ENCODE data around the gene DCLRE1B.

DCLRE1B gene

DNA sequence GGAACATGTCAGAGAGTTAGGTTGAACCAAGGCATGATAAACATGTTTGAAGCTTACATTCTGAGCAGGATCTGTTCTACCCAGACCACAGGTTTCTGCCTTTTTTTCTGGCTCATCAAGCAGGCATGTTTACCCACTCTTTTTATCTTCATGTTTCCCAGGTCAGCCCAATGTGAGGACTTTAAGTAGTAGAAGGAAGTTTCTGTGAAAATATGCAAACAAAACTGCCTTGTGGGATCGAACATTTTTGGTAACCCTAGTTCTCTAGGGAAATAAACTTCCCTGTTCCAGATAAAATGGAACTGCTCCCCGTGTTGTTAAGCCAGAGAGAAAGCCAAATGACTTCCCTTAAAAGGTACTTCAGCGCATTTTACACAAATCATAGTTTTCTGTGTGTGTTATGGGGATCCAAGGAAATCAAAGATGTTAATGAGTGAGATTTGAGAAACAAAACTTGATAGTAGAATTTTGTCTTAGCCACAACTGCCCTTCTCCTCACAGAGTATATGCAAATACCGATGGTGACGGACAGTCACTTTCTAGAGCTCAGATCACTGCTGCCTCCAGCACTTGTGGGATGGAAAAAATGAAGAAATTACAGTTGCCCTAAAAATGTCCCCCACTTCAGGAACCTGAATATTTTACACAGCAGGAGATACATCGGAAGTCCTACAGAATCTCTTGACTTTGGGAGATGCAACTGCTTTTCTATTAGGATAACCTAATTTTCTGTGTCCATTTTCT lies 23.2 kb downstream of the DCLRE1B start:
- no peak for DNase-seq (ENCODE audit: low read depth)

DNA sequence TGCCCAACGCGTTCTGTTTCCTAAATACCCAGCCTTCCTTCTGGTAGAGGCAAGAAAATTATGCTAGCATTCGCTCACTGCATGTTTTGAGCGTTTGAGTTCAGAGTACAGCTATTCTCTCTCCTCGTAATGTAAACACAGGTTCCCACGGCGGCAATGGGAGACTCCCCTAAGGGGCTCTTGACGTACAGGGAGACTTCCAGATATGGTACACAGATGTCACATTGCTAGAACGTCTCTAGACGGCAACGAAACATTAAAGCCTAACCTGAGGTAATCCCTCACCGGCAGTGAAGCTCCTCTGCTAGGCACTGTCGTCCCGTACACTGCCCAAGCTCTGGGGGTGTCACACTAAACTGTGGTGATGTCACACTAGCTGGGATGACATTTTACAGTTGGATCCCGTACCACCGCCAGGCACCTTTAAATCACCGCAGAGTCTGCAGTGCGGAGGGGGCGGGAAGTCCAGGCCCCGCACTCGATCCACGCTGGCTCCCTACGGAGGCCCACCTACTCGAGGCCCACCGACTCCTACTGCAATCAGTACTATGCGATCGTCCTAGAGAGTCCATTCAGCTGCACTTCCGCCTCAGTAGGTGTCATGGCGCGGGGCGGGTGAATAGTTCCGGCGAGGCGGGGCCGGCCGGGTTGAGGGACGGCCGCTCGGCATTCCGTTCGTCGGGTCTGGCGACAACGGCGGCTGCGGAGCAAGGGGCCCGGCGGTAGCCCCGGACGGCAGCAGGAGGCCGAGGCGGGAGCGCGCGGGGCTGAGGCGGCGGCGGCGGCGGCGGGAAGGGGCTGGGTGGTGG lies 24.0 kb downstream of the DCLRE1B start, which contains the start of gene HIPK1:
Gene HIPK1 (plus strand): TSS at position 384 of the 809 bp plus-strand sequence.
- DNase-seq (ENCODE audit: low read depth): peak; percentile 60

GRCh38 chr1:113929750-113930498 lies 24.8 kb downstream of the DCLRE1B start:
- no peak for DNase-seq (ENCODE audit: low read depth)

DNA sequence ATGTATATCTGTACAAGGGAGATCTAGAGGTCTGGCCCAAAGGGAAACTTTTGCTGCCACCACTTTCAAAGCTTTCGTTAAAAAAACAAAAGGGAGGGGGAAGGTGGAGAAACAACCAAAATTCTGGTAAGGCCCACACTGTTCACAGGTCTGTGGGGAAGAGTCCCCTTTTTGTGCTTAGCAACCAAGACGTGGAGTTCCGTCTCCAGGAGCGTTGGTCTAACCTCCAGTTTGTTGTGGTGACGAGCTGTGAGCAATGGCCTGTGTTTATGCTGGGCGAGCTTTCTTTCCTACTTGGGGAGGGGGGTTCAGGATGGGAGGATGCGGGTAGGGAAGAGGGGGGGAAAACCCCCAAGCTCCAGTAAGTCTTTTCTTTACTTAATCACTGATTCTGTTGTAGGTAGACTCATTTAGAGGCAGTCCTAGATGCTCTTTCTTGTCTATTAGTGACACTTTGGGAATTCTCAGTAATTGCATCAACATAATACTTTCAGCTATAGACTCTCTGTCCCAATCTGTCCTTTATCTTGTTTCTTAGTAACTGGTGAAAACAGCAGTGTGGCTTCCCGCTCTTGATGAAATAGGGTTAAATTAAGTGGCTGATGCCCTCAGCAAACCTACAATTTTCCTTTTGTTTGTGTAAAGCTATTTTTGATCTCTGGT lies 25.5 kb downstream of the DCLRE1B start:
- peak; percentile 62 for DNase-seq (ENCODE audit: low read depth)

- no peak for DNase-seq (ENCODE audit: low read depth)
These were observed 26.3 kb downstream of the DCLRE1B start for GRCh38 chr1:113931451-113931851.

DNA sequence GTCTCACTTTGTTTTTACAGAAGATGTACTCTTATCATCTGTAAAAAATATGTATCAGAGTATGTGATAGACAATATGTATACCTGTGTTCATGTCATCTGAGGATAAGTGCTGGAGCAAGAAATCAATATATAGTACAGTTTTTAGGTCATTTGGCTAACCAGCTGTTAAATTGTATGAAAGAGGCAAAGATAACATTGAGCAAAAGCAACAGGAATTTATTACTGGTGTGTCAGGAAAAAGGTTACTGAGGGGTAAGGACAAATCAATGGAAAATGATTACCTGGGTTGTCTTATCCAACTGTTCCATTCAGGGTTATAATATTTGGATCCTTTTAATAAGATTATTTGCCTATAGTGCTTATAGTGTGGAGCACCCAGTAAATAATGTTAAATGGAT lies 28.9 kb downstream of the DCLRE1B start:
- DNase-seq (ENCODE audit: low read depth): no peak

GRCh38 chr1:113934511-113935055 lies 29.5 kb downstream of the DCLRE1B start:
- DNase-seq (ENCODE audit: low read depth): no peak

DNA sequence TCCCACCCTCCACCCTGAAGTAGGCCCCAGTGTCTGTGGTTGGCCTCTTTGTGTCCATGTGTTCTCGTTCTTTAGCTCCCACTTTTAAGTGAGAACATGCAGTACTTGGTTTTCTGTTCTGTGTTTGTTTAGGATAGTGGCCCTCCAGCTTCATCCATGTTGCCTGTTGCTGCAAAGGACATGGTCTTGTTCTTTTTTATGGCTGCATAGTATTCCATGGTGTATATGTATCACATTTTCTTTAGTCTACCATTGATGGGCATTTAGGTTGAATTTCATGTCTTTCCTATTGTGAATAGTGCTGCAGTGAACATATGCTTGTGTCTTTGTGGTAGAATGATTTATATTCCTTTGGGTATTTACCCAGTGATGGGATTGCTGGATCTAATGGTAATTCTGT lies 30.1 kb downstream of the DCLRE1B start:
- no peak for DNase-seq (ENCODE audit: low read depth)

- DNase-seq (ENCODE audit: low read depth): no peak
These were observed 30.8 kb downstream of the DCLRE1B start for GRCh38 chr1:113935970-113936369.

GRCh38 chr1:113937146-113937545 lies 32.0 kb downstream of the DCLRE1B start:
- no peak for DNase-seq (ENCODE audit: low read depth)

- DNase-seq (ENCODE audit: low read depth): no peak
These were observed 33.1 kb downstream of the DCLRE1B start for GRCh38 chr1:113938192-113938591.

GRCh38 chr1:113940365-113941244 lies 35.5 kb downstream of the DCLRE1B start:
- no peak for DNase-seq (ENCODE audit: low read depth)

DNA sequence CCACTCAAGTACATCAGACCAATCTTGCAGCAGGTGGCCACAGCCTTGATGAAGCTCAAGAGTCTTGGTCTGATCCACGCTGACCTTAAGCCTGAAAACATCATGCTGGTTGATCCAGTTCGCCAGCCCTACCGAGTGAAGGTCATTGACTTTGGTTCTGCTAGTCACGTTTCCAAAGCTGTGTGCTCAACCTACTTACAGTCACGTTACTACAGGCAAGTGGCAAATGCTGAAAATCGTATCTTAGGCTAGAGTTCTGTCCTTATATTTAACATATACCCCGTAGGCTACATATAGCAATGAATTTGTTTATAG lies 36.1 kb downstream of the DCLRE1B start:
- DNase-seq (ENCODE audit: low read depth): no peak

DNA sequence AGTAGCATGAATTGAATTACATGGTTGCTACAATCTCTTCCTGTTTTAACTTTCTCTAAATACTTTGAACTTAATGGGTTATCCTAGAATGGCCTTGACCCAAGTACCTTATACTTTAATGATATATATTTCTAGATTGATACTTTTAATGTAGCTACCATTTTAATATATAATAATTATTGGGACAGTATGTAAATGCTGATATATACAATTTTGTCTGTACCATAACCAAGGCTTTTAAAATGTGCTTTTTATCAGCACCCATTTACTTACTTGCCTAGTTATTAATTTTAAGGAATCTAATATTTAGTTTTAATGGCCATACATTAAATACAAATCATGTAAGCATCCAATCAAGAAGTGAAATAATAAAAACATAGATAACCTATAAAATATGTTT lies 37.4 kb downstream of the DCLRE1B start:
- DNase-seq (ENCODE audit: low read depth): no peak

GRCh38 chr1:113943028-113943811 lies 38.1 kb downstream of the DCLRE1B start:
- no peak for DNase-seq (ENCODE audit: low read depth)

GRCh38 chr1:113945329-113945728 lies 40.2 kb downstream of the DCLRE1B start:
- DNase-seq (ENCODE audit: low read depth): no peak

- no peak for DNase-seq (ENCODE audit: low read depth)
These were observed 41.0 kb downstream of the DCLRE1B start for GRCh38 chr1:113946112-113946511.

GRCh38 chr1:113946678-113947387 lies 41.7 kb downstream of the DCLRE1B start:
- no peak for DNase-seq (ENCODE audit: low read depth)

GRCh38 chr1:113947388-113948107 lies 42.4 kb downstream of the DCLRE1B start:
- DNase-seq (ENCODE audit: low read depth): no peak

All from fibroblast of the conjunctiva (primary cell).